Neural cell (in vitro differentiated cells): Measurements from ENCODE around the gene HRH4.

ENCODE experiments used
- CTCF ChIP-seq: fragments of 450-650 bp; IDR thresholded peaks from 2 replicates; pipeline ENCODE4 v1.5.1; 2014; ENCODE audit warnings: antibody characterized with exemption, mild to moderate bottlenecking, moderate library complexity; ENCODE audit not compliant: poor library complexity, severe bottlenecking
- EP300 ChIP-seq: fragments of 450-650 bp; conservative IDR thresholded peaks from 2 replicates; pipeline ENCODE4 v1.6.1; 2014; ENCODE audit warnings: antibody characterized with exemption, mild to moderate bottlenecking, moderate library complexity; ENCODE audit not compliant: poor library complexity, severe bottlenecking
- POLR2AphosphoS5 ChIP-seq: IDR thresholded peaks from 2 replicates; pipeline ENCODE4 v1.6.1; 2012
- RAD21 ChIP-seq: fragments of 450-650 bp; conservative IDR thresholded peaks from 2 replicates; pipeline ENCODE4 v1.6.1; 2014; ENCODE audit warnings: antibody characterized with exemption, mild to moderate bottlenecking, moderate library complexity
- REST ChIP-seq: IDR thresholded peaks from 2 replicates; pipeline ENCODE4 v1.6.1; 2012; ENCODE audit warnings: borderline replicate concordance

GRCh38 chr18:24470022-24470618, 9.7 kb downstream of the HRH4 start:
- TF ChIP-seq CTCF: no peak
- no peak for TF ChIP-seq RAD21
- TF ChIP-seq REST: no peak
- TF ChIP-seq EP300: no peak
- no peak for TF ChIP-seq POLR2AphosphoS5
